ENCODE measurements around the gene NBPF6. TPM values are rescaled to one million over a fixed set of nuclear protein-coding genes. Genes with fewer than 3 reads are reported as not detected.
"Not testable (repeated sequence)": the region's sequence is repeated elsewhere in the genome, so short reads cannot be mapped to it uniquely, and the experiment has no call there.

The NBPF6 gene
- total RNA-seq, 1 donor from 2014 or later: not detected

GRCh38 chr1:108478429-108479015 lies 28.4 kb downstream of the NBPF6 start:
- Histone ChIP-seq H3K9me3 (ENCODE audit: insufficient read depth, low read depth, low read length) (no peaks in the 10 kb centered on the region), H3K27ac (ENCODE audit: low read depth, low read length) (no peak overlapping the region), H3K4me2 (ENCODE audit: low read length) (no peak overlapping the region), H3K27me3 (ENCODE audit: insufficient read depth, low read length) (no peaks in the 10 kb centered on the region), H3K79me2 (ENCODE audit: insufficient read depth, low read length) (no peaks in the 10 kb centered on the region), H3K4me3 (ENCODE audit: insufficient read depth, low read depth, low read length) (no peak overlapping the region), H2AFZ (ENCODE audit: low read depth, low read length) (no peak overlapping the region), H4K20me1 (ENCODE audit: insufficient read depth, low read length) (no peaks in the 10 kb centered on the region), H3K36me3 (ENCODE audit: insufficient read depth, low read length) (no peaks in the 10 kb centered on the region), H3K9ac (ENCODE audit: low read length) (no peak overlapping the region), H3K4me1 (ENCODE audit: insufficient read depth, low read length) (no peaks in the 10 kb centered on the region)
- H3K36me3 Mint-ChIP-seq (ENCODE audit: low read depth, unreplicated experiment): no peaks in the 10 kb centered on the region
- TF ChIP-seq EZH2 (IDR thresholded peaks at IDR 0.05; ENCODE audit: insufficient read depth, low read length): no peak
- TF ChIP-seq, protein P1, sequence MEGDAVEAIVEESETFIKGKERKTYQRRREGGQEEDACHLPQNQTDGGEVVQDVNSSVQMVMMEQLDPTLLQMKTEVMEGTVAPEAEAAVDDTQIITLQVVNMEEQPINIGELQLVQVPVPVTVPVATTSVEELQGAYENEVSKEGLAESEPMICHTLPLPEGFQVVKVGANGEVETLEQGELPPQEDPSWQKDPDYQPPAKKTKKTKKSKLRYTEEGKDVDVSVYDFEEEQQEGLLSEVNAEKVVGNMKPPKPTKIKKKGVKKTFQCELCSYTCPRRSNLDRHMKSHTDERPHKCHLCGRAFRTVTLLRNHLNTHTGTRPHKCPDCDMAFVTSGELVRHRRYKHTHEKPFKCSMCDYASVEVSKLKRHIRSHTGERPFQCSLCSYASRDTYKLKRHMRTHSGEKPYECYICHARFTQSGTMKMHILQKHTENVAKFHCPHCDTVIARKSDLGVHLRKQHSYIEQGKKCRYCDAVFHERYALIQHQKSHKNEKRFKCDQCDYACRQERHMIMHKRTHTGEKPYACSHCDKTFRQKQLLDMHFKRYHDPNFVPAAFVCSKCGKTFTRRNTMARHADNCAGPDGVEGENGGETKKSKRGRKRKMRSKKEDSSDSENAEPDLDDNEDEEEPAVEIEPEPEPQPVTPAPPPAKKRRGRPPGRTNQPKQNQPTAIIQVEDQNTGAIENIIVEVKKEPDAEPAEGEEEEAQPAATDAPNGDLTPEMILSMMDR (IDR thresholded peaks at IDR 0.05; ENCODE audit: insufficient read depth, low read depth, low read length): no peak
- H3K4me3 Mint-ChIP-seq (ENCODE audit: unreplicated experiment): no peak overlapping the region
- H3K27ac Mint-ChIP-seq (ENCODE audit: unreplicated experiment): no peak overlapping the region
- peaks cover 6% of the 10 kb centered on the region for H3K27me3 Mint-ChIP-seq (ENCODE audit: low read depth, unreplicated experiment)
- DNase-seq (ENCODE audit: low read depth) (no peak), FAIRE-seq (no peak)
- H3K9me3 Mint-ChIP-seq (ENCODE audit: unreplicated experiment): peaks cover 16% of the 10 kb centered on the region
- no peaks in the 10 kb centered on the region for H3K4me1 Mint-ChIP-seq (ENCODE audit: low read depth, unreplicated experiment)

DNA sequence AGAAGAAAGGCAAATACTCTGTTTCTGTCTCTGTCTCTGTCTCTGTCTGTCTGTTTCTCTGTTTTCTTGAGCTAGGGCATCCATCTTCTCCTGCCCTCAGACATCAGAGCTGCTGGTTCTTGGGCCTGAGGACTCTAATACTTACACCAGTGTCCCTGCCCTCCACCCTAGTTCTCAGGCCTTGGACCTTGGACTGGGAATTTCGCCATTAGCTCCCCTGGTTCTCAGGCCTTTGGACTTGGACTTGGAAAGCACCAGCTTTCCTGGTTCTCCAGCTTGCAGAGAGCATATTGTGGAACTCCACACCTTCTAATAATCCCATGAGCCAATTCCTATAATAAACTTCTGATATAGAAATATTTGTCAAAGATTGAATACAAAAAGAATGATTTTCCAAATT lies 32.6 kb downstream of the NBPF6 start:
- Mint-ChIP-seq H3K4me1 (ENCODE audit: low read depth, unreplicated experiment) (no peaks in the 10 kb centered on the region), H3K9me3 (ENCODE audit: unreplicated experiment) (peaks cover 14% of the 10 kb centered on the region), H3K4me3 (ENCODE audit: unreplicated experiment) (no peak overlapping the region), H3K27ac (ENCODE audit: unreplicated experiment) (no peak overlapping the region), H3K27me3 (ENCODE audit: low read depth, unreplicated experiment) (no peaks in the 10 kb centered on the region), H3K36me3 (ENCODE audit: low read depth, unreplicated experiment) (peaks cover 1% of the 10 kb centered on the region)
- FAIRE-seq (no peak), DNase-seq (ENCODE audit: low read depth) (no peak)
- Histone ChIP-seq H3K4me2 (ENCODE audit: low read length) (no peak overlapping the region), H3K27ac (ENCODE audit: low read depth, low read length) (no peak overlapping the region), H3K9me3 (ENCODE audit: insufficient read depth, low read depth, low read length) (no peaks in the 10 kb centered on the region), H3K79me2 (ENCODE audit: insufficient read depth, low read length) (no peaks in the 10 kb centered on the region), H4K20me1 (ENCODE audit: insufficient read depth, low read length) (no peaks in the 10 kb centered on the region), H3K4me3 (ENCODE audit: insufficient read depth, low read depth, low read length) (no peak overlapping the region), H3K36me3 (ENCODE audit: insufficient read depth, low read length) (no peaks in the 10 kb centered on the region), H3K27me3 (ENCODE audit: insufficient read depth, low read length) (no peaks in the 10 kb centered on the region), H2AFZ (ENCODE audit: low read depth, low read length) (no peak overlapping the region), H3K9ac (ENCODE audit: low read length) (no peak overlapping the region), H3K4me1 (ENCODE audit: insufficient read depth, low read length) (no peaks in the 10 kb centered on the region)
- TF ChIP-seq EZH2 (IDR thresholded peaks at IDR 0.05; ENCODE audit: insufficient read depth, low read length): no peak
- TF ChIP-seq, protein P1 (IDR thresholded peaks at IDR 0.05; ENCODE audit: insufficient read depth, low read depth, low read length): no peak

GRCh38 chr1:108485990-108486389 lies 35.8 kb downstream of the NBPF6 start:
- not testable (repeated sequence) for FAIRE-seq; H3K4me1 Mint-ChIP-seq (ENCODE audit: low read depth, unreplicated experiment); H4K20me1 ChIP-seq (ENCODE audit: insufficient read depth, low read length); H3K4me1 ChIP-seq (ENCODE audit: insufficient read depth, low read length); H3K27me3 Mint-ChIP-seq (ENCODE audit: low read depth, unreplicated experiment); H3K9ac ChIP-seq (ENCODE audit: low read length); DNase-seq (ENCODE audit: low read depth); H2AFZ ChIP-seq (ENCODE audit: low read depth, low read length); H3K79me2 ChIP-seq (ENCODE audit: insufficient read depth, low read length); H3K9me3 ChIP-seq (ENCODE audit: insufficient read depth, low read depth, low read length); H3K4me3 ChIP-seq (ENCODE audit: insufficient read depth, low read depth, low read length); H3K27me3 ChIP-seq (ENCODE audit: insufficient read depth, low read length); H3K4me2 ChIP-seq (ENCODE audit: low read length); H3K27ac Mint-ChIP-seq (ENCODE audit: unreplicated experiment); H3K27ac ChIP-seq (ENCODE audit: low read depth, low read length); H3K36me3 Mint-ChIP-seq (ENCODE audit: low read depth, unreplicated experiment); H3K36me3 ChIP-seq (ENCODE audit: insufficient read depth, low read length); H3K4me3 Mint-ChIP-seq (ENCODE audit: unreplicated experiment)
- H3K9me3 Mint-ChIP-seq (ENCODE audit: unreplicated experiment): peaks cover 16% of the 10 kb centered on the region

DNA sequence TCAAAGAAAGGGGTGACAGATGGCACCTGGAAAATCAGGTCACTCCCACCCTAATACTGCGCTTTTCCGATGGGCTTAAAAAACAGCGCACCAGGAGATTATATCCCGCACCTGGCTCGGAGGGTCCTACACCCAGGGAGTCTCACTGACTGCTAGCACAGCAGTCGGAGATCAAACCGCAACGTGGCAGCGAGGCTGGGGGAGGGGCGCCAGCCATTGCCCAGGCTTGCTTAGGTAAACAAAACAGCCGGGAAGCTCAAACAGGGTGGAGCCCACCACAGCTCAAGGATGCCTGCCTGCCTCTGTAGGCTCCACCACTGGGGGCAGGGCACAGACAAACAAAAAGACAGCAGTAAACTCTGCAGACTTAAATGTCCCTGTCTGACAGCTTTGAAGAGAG lies 36.6 kb downstream of the NBPF6 start:
- not testable (repeated sequence) for H3K27me3 Mint-ChIP-seq (ENCODE audit: low read depth, unreplicated experiment); H3K36me3 ChIP-seq (ENCODE audit: insufficient read depth, low read length); H3K4me3 ChIP-seq (ENCODE audit: insufficient read depth, low read depth, low read length); H3K79me2 ChIP-seq (ENCODE audit: insufficient read depth, low read length); H4K20me1 ChIP-seq (ENCODE audit: insufficient read depth, low read length); H3K27ac Mint-ChIP-seq (ENCODE audit: unreplicated experiment); H3K4me3 Mint-ChIP-seq (ENCODE audit: unreplicated experiment); H3K27ac ChIP-seq (ENCODE audit: low read depth, low read length); H3K4me2 ChIP-seq (ENCODE audit: low read length); H3K4me1 ChIP-seq (ENCODE audit: insufficient read depth, low read length); H3K27me3 ChIP-seq (ENCODE audit: insufficient read depth, low read length); H2AFZ ChIP-seq (ENCODE audit: low read depth, low read length); H3K36me3 Mint-ChIP-seq (ENCODE audit: low read depth, unreplicated experiment); FAIRE-seq; H3K9ac ChIP-seq (ENCODE audit: low read length); DNase-seq (ENCODE audit: low read depth); H3K4me1 Mint-ChIP-seq (ENCODE audit: low read depth, unreplicated experiment); H3K9me3 ChIP-seq (ENCODE audit: insufficient read depth, low read depth, low read length)
- peaks cover 16% of the 10 kb centered on the region for H3K9me3 Mint-ChIP-seq (ENCODE audit: unreplicated experiment)

- H3K4me2 ChIP-seq (ENCODE audit: low read length); H3K27me3 Mint-ChIP-seq (ENCODE audit: low read depth, unreplicated experiment); H3K9me3 ChIP-seq (ENCODE audit: insufficient read depth, low read depth, low read length); H3K27ac Mint-ChIP-seq (ENCODE audit: unreplicated experiment); H3K9me3 Mint-ChIP-seq (ENCODE audit: unreplicated experiment); H4K20me1 ChIP-seq (ENCODE audit: insufficient read depth, low read length); FAIRE-seq; H3K9ac ChIP-seq (ENCODE audit: low read length); H3K27me3 ChIP-seq (ENCODE audit: insufficient read depth, low read length); H3K36me3 ChIP-seq (ENCODE audit: insufficient read depth, low read length); H3K27ac ChIP-seq (ENCODE audit: low read depth, low read length); H3K4me3 Mint-ChIP-seq (ENCODE audit: unreplicated experiment); H3K4me3 ChIP-seq (ENCODE audit: insufficient read depth, low read depth, low read length); DNase-seq (ENCODE audit: low read depth); H2AFZ ChIP-seq (ENCODE audit: low read depth, low read length); H3K4me1 ChIP-seq (ENCODE audit: insufficient read depth, low read length); H3K36me3 Mint-ChIP-seq (ENCODE audit: low read depth, unreplicated experiment); H3K4me1 Mint-ChIP-seq (ENCODE audit: low read depth, unreplicated experiment); H3K79me2 ChIP-seq (ENCODE audit: insufficient read depth, low read length): not testable (repeated sequence)
These were observed 44.9 kb downstream of the NBPF6 start for GRCh38 chr1:108495008-108495407.

Data from astrocyte (in vitro differentiated cells and primary cell).